Small intestine (tissue), 7 donors: ENCODE measurements around the gene LHPP. TPM values are rescaled to one million over a fixed set of nuclear protein-coding genes. Genes with fewer than 3 reads are reported as not detected.

ENCODE experiments used
- DNase-seq, 2 donors: peaks; one replicate each; pipeline versions ENCODE4 v3.0.0 to v3.0.0-alpha.2; 2013
- FAIRE-seq: peaks from 2 replicates; lab custom pipeline; 2012; peaks lifted over from hg19 to GRCh38; lab: Jason Lieb, UNC
- H3K27ac ChIP-seq, 3 donors: one replicate each; pipeline ENCODE4 v1.5.1; 2013; ENCODE audit warnings: low read length in 2 of 3, mild to moderate bottlenecking in 2 of 3, control low read depth in 1 of 3, inconsistent platforms in 1 of 3, low read depth in 1 of 3, moderate library complexity in 1 of 3
- H3K27me3 ChIP-seq, 3 donors: one replicate each; pipeline ENCODE4 v1.6.1; 2013; ENCODE audit warnings: low read length in 3 of 3, inconsistent platforms in 1 of 3; ENCODE audit not compliant: control insufficient read depth in 3 of 3, insufficient read depth in 3 of 3
- H3K36me3 ChIP-seq, 3 donors: one replicate each; pipeline ENCODE4 v1.6.1; 2013; ENCODE audit warnings: low read length in 3 of 3, inconsistent platforms in 1 of 3, low read depth in 1 of 3, mild to moderate bottlenecking in 1 of 3, moderate library complexity in 1 of 3; ENCODE audit not compliant: control insufficient read depth in 3 of 3, insufficient read depth in 2 of 3
- H3K4me1 ChIP-seq, 3 donors: one replicate each; pipeline ENCODE4 v1.6.1; 2013; ENCODE audit warnings: low read length in 2 of 3, inconsistent platforms in 1 of 3, low read depth in 1 of 3, mild to moderate bottlenecking in 1 of 3, moderate library complexity in 1 of 3; ENCODE audit not compliant: control insufficient read depth in 3 of 3, insufficient read depth in 2 of 3
- H3K4me3 ChIP-seq, 3 donors: one replicate each; pipeline ENCODE4 v1.5.1; 2013; ENCODE audit warnings: low read length in 3 of 3, control low read depth in 1 of 3, inconsistent platforms in 1 of 3, low read depth in 1 of 3, mild to moderate bottlenecking in 1 of 3, moderate library complexity in 1 of 3
- H3K9me3 ChIP-seq, 2 donors: one replicate each; pipeline ENCODE4 v1.6.1; 2013; ENCODE audit warnings: low read depth in 1 of 2, low read length in 1 of 2; ENCODE audit not compliant: control insufficient read depth in 2 of 2, insufficient read depth in 1 of 2
- WGBS, 3 donors: extraction: QIAGEN DNeasy Blood & Tissue Kit; methylation state at CpG; one replicate each; pipeline ENCODE4 v1.1.7; 2013; 5-methylcytosine and 5-hydroxymethylcytosine counted together
- polyA plus RNA-seq, 4 donors: library from polyadenylated mRNA; stranded (reverse) in 3 of 4; unstranded in 1 of 4; fragments of 200-250 nt in 3 of 4; fragments of 120-200 nt in 1 of 4; gene quantifications; one replicate each; pipeline versions ENCODE4 v1.2.1 to v1.2.3, GENCODE V29; 2013
- donor health status: healthy with polysubstance abuse.
- donor health status: control.
- donor health status: control.
- donor health status: Bipolar disorder and iron deficiency.
- donor health status: healthy.

Gene LHPP
- polyA plus RNA-seq, 4 donors, result 17.2 to 47.7 (median 35.0) TPM

GRCh38 chr10:124497196-124497881 is 35.7 kb downstream of the LHPP start:
- Histone ChIP-seq H3K27ac (no peak overlapping the region), H3K4me3 (no peak overlapping the region), H3K9me3 (peaks cover 0 to 2% of the 10 kb centered on the region in 2 donors), H3K4me1 (no peaks in the 10 kb centered on the region), H3K27me3 (no peaks in the 10 kb centered on the region), H3K36me3 (peaks cover 0 to 42% (median 0%) of the 10 kb centered on the region in 3 donors)
- DNase-seq (no peak), FAIRE-seq (no peak)
- WGBS, 3 donors, result 81 to 92% (median 92%) methylated on average over 14 to 15 of the region's 15 CpGs

GRCh38 chr10:124498056-124498455 is 36.4 kb downstream of the LHPP start:
- FAIRE-seq, result no peak
- peaks cover 0 to 2% of the 10 kb centered on the region in 2 donors for H3K9me3 ChIP-seq
- no peaks in the 10 kb centered on the region for H3K4me1 ChIP-seq
- no peak overlapping the region for H3K27ac ChIP-seq
- peaks cover 0 to 40% (median 0%) of the 10 kb centered on the region in 3 donors for H3K36me3 ChIP-seq
- DNase-seq, result no peak
- WGBS, 3 donors, result 89 to 93% (median 93%) methylated on average over 8 of the region's 8 CpGs
- no peak overlapping the region for H3K4me3 ChIP-seq
- no peaks in the 10 kb centered on the region for H3K27me3 ChIP-seq

- H3K4me3 ChIP-seq, result no peak overlapping the region
- H3K36me3 ChIP-seq, result peaks cover 0 to 27% (median 0%) of the 10 kb centered on the region in 3 donors
- FAIRE-seq (no peak), DNase-seq (no peak)
- peaks cover 0 to 2% of the 10 kb centered on the region in 2 donors for H3K9me3 ChIP-seq
- H3K27me3 ChIP-seq, result no peaks in the 10 kb centered on the region
- no peaks in the 10 kb centered on the region for H3K4me1 ChIP-seq
- 74 to 89% (median 88%) methylated on average over 3 of the region's 3 CpGs for WGBS, 3 donors
- H3K27ac ChIP-seq, result no peak overlapping the region
These were observed 39.1 kb downstream of the LHPP start for GRCh38 chr10:124500757-124501156.

GRCh38 chr10:124504711-124505110 is 43.1 kb downstream of the LHPP start:
- WGBS, 3 donors, result 90 to 96% (median 92%) methylated on average over 11 of the region's 11 CpGs
- FAIRE-seq (no peak), DNase-seq (no peak)
- H3K9me3 ChIP-seq, result peaks cover 0 to 2% of the 10 kb centered on the region in 2 donors
- no peaks in the 10 kb centered on the region for H3K4me1 ChIP-seq
- H3K27ac ChIP-seq, result no peak overlapping the region
- H3K4me3 ChIP-seq, result no peak overlapping the region
- H3K36me3 ChIP-seq, result peaks cover 0 to 11% (median 0%) of the 10 kb centered on the region in 3 donors
- H3K27me3 ChIP-seq, result no peaks in the 10 kb centered on the region

- no peak for FAIRE-seq
- Histone ChIP-seq H3K4me1 (no peaks in the 10 kb centered on the region), H3K9me3 (peaks cover 0 to 2% of the 10 kb centered on the region in 2 donors), H3K27ac (no peak overlapping the region), H3K4me3 (no peak overlapping the region), H3K27me3 (no peaks in the 10 kb centered on the region), H3K36me3 (peaks cover 0 to 15% (median 0%) of the 10 kb centered on the region in 3 donors)
- WGBS, 3 donors, result 51 to 74% (median 65%) methylated on average over 2 of the region's 2 CpGs
- DNase-seq, result no peak
These were observed 43.7 kb downstream of the LHPP start for GRCh38 chr10:124505279-124505678.

- Histone ChIP-seq H3K27ac (no peak overlapping the region), H3K9me3 (no peaks in the 10 kb centered on the region), H3K4me1 (no peaks in the 10 kb centered on the region), H3K4me3 (no peak overlapping the region), H3K36me3 (peaks cover 0 to 27% (median 0%) of the 10 kb centered on the region in 3 donors), H3K27me3 (no peaks in the 10 kb centered on the region)
- WGBS, 3 donors, result 86 to 88% (median 86%) methylated on average over 8 of the region's 8 CpGs
- FAIRE-seq, result no peak
- DNase-seq, result no peak
These were observed 46.5 kb downstream of the LHPP start for GRCh38 chr10:124508070-124508667.

- Histone ChIP-seq H3K27me3 (no peaks in the 10 kb centered on the region), H3K4me1 (no peaks in the 10 kb centered on the region), H3K27ac (no peak overlapping the region), H3K4me3 (no peak overlapping the region), H3K9me3 (no peaks in the 10 kb centered on the region), H3K36me3 (peaks cover 0 to 27% (median 0%) of the 10 kb centered on the region in 3 donors)
- no peak for DNase-seq
- WGBS, 3 donors, result 81 to 94% (median 93%) methylated on average over 5 of the region's 5 CpGs
- FAIRE-seq, result no peak
These were observed 47.4 kb downstream of the LHPP start for GRCh38 chr10:124508907-124509454.

- DNase-seq (no peak), FAIRE-seq (no peak)
- no peak overlapping the region for H3K4me3 ChIP-seq
- no peaks in the 10 kb centered on the region for H3K27me3 ChIP-seq
- WGBS, 3 donors, result 91 to 97% (median 93%) methylated on average over 27 of the region's 27 CpGs
- no peaks in the 10 kb centered on the region for H3K9me3 ChIP-seq
- no peak overlapping the region for H3K27ac ChIP-seq
- no peaks in the 10 kb centered on the region for H3K4me1 ChIP-seq
- peaks cover 0 to 24% (median 0%) of the 10 kb centered on the region in 3 donors for H3K36me3 ChIP-seq
These were observed 48.4 kb downstream of the LHPP start for GRCh38 chr10:124509880-124510632.
